Panc1 (cell line): Measurements from ENCODE around the gene RALGPS1.

Experiments
- CTCF ChIP-seq: fragments of 450-650 bp; IDR thresholded peaks from 2 replicates; pipeline ENCODE4 v1.5.1; 2017; ENCODE audit warnings: mild to moderate bottlenecking
- POLR2AphosphoS5 ChIP-seq: IDR thresholded peaks from 2 replicates; pipeline ENCODE4 v1.6.1; 2012; ENCODE audit warnings: mild to moderate bottlenecking, low read depth, low read length, moderate library complexity
- REST ChIP-seq, 2 experiments: IDR thresholded peaks; 2 replicates each; pipeline ENCODE4 v1.6.1; 2011 to 2012; ENCODE audit warnings: low read depth in 2 of 2, control low read depth in 1 of 2, low read length in 1 of 2, mild to moderate bottlenecking in 1 of 2, moderate library complexity in 1 of 2; ENCODE audit not compliant: insufficient read depth in 1 of 2
- SIN3A ChIP-seq: IDR thresholded peaks from 2 replicates; pipeline ENCODE4 v1.6.1; 2012; ENCODE audit warnings: low read depth, mild to moderate bottlenecking, low read length, moderate library complexity, borderline replicate concordance; ENCODE audit not compliant: insufficient read depth
- TCF7L2 ChIP-seq: IDR thresholded peaks from 2 replicates; pipeline ENCODE4 v1.6.1; 2011; ENCODE audit warnings: mild to moderate bottlenecking, low read depth, low read length, inconsistent platforms

DNA sequence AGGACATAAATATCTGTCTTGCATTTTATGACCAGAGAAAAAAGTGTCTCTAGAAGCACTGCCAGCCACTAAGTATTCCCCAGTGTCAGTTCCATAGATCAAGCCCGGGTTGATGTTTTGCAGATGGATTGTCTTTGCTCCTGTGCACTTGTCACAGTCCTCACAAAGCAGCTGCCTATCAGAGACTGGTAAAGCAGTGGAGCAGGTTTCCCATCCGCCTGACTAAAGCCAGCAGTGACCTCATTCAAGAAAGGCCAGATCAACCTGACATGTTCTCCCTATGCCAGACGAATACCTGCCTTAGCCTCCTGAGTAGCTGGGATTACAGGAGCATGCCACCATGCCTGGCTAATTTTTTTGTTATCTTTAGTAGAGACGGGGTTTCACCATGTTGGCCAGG, 323.2 kb downstream of the RALGPS1 start:
- no peak for TF ChIP-seq CTCF
- no peak for TF ChIP-seq POLR2AphosphoS5
- TF ChIP-seq TCF7L2 = no peak
- TF ChIP-seq REST (IDR thresholded peaks at IDR 0.05; ENCODE audit: insufficient read depth in 1 of 2, low read depth in 2 of 2, low read length in 1 of 2) = no peak
- no peak for TF ChIP-seq SIN3A
